Prostate gland (tissue), 2 donors: ENCODE data around the gene FBXW7. TPM values are rescaled to one million over a fixed set of nuclear protein-coding genes. Genes with fewer than 3 reads are reported as not detected.
A peak's percentile ranks its signal among the peaks of the same experiment; 100 is the strongest.

ENCODE experiments used
- DNase-seq: peaks from one replicate; pipeline ENCODE4 v3.0.0-alpha.2; 2019; ENCODE audit warnings: low spot score
- H3K27ac ChIP-seq, 2 donors: fragments of 200-600 bp; sonication (generic); 2 replicates each; pipeline ENCODE4 v1.5.1; 2017 to 2019
- H3K27me3 ChIP-seq: fragments of 200-600 bp; sonication (generic); replicated peaks from 2 replicates; pipeline ENCODE4 v1.5.1; 2019; ENCODE audit not compliant: insufficient read depth
- H3K36me3 ChIP-seq, 2 donors: fragments of 200-600 bp; sonication (generic); 1 replicate in 1 of 2; 2 replicates in 1 of 2; pipeline versions ENCODE4 v1.5.1 to v1.8.1; 2017 to 2019
- H3K4me1 ChIP-seq: fragments of 200-600 bp; sonication (generic); replicated peaks from 2 replicates; pipeline ENCODE4 v1.5.1; 2019
- H3K4me3 ChIP-seq, 2 donors: fragments of 200-600 bp; sonication (generic); 2 replicates each; pipeline ENCODE4 v1.5.1; 2017 to 2019
- H3K9me3 ChIP-seq: fragments of 200-600 bp; sonication (generic); 2 replicates; pipeline ENCODE4 v1.5.1; 2017
- CTCF ChIP-seq, 4 experiments: fragments of 200-600 bp in 2 of 4; fragments of 450-650 bp in 2 of 4; sonication (generic) in 2 of 4; IDR thresholded peaks; 1 replicate in 3 of 4; 2 replicates in 1 of 4; pipeline ENCODE4 v1.5.1; 2016 to 2019; ENCODE audit warnings: antibody characterized with exemption in 4 of 4, mild to moderate bottlenecking in 2 of 4, moderate library complexity in 2 of 4
- POLR2A ChIP-seq: fragments of 450-650 bp; IDR thresholded peaks from one replicate; pipeline ENCODE4 v1.6.1; 2016; ENCODE audit warnings: antibody characterized with exemption, mild to moderate bottlenecking
- POLR2AphosphoS5 ChIP-seq: sonication (generic); formaldehyde crosslinking; IDR thresholded peaks from one replicate; pipeline ENCODE4 v1.6.1; 2017; ENCODE audit warnings: antibody characterized with exemption
- WGBS: methylation state at CpG from one replicate; pipeline ENCODE4 v1.1.5; 2018; 5-methylcytosine and 5-hydroxymethylcytosine counted together
- intact Hi-C: fragments of 100-400 bp; cut with DNase I; formaldehyde crosslinking; loops from one replicate; pipeline ENCODE4 v1.14.2; 2022
- total RNA-seq, 2 donors: library from RNA; depleted of rRNA; stranded (reverse); fragments of >200 nt; gene quantifications; one replicate each; pipeline ENCODE4 v1.1.0, GENCODE V29; 2016

Gene FBXW7
- total RNA-seq, 2 donors from 2014 or later, result 21.8 to 24.9 TPM

- intact Hi-C loops, result no loop called here
- no peak for DNase-seq
- Histone ChIP-seq H3K36me3 (no peaks in the 10 kb centered on the region), H3K4me3 (no peak overlapping the region), H3K27me3 (no peaks in the 10 kb centered on the region), H3K27ac (no peak overlapping the region), H3K4me1 (no peaks in the 10 kb centered on the region), H3K9me3 (no peaks in the 10 kb centered on the region)
- WGBS, result 83% methylated on average over 3 of the region's 3 CpGs
- no peak for TF ChIP-seq CTCF (IDR thresholded peaks at IDR 0.05)
- no peak for TF ChIP-seq POLR2AphosphoS5
- no peak for TF ChIP-seq POLR2A
Observed at GRCh38 chr4:152380185-152380584, 155.7 kb downstream of the FBXW7 start.

- no peaks in the 10 kb centered on the region for H3K9me3 ChIP-seq
- H3K27ac ChIP-seq, result no peak overlapping the region
- no peak for TF ChIP-seq POLR2AphosphoS5
- TF ChIP-seq CTCF (IDR thresholded peaks at IDR 0.05), result no peak
- TF ChIP-seq POLR2A, result no peak
- H3K4me3 ChIP-seq, result no peak overlapping the region
- H3K36me3 ChIP-seq, result no peaks in the 10 kb centered on the region
- 87% methylated on average over 3 of the region's 3 CpGs for WGBS
- H3K27me3 ChIP-seq, result no peaks in the 10 kb centered on the region
- H3K4me1 ChIP-seq, result no peaks in the 10 kb centered on the region
- intact Hi-C loops, result no loop called here
- DNase-seq, result no peak
Observed at GRCh38 chr4:152374606-152375285, 161.1 kb downstream of the FBXW7 start.

DNA sequence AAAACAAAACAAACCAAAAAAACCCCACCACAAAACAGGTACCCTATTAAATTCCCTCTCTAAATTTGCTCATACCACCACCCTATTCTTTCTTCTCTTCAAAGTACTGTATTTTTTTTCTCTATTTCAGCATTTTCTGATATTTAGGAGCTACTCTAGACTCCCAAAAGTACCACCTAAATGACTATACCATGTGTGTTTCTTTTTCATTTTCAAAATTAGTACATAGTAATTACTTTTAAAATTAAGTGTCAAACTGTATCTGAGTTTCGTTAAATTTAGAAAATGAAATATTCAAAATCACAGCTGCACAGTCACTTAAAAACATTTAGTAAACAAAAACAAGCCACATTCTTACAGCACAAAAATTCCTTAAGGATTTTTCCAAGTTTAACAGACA is 161.7 kb downstream of the FBXW7 start:
- 98% methylated on average over 1 of the region's 1 CpG for WGBS
- Histone ChIP-seq H3K27me3 (no peaks in the 10 kb centered on the region), H3K4me3 (no peak overlapping the region), H3K27ac (no peak overlapping the region), H3K36me3 (no peaks in the 10 kb centered on the region), H3K9me3 (no peaks in the 10 kb centered on the region), H3K4me1 (no peaks in the 10 kb centered on the region)
- intact Hi-C loops, result no loop called here
- TF ChIP-seq POLR2AphosphoS5, result no peak
- no peak for DNase-seq

DNA sequence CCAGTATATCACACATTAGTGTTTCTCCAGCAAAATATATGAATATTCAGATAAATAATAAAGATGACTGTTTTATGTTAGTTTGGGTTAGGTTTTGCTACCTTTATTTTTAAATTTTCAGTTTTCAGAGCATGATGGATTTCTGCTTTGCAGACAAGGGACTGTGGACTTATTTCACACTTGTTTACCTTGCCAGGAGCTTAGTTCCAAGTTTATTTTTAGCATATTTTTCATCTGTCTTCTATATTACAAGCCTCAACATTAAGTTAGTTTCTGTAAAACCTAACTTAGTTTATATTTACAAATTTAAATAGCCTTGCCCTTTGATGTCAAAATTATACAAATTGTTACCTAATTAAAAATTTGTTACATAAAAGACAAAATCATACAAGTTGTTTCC is 163.4 kb downstream of the FBXW7 start:
- intact Hi-C loops, result no loop called here
- Histone ChIP-seq H3K4me3 (no peak overlapping the region), H3K27ac (no peak overlapping the region), H3K36me3 (no peaks in the 10 kb centered on the region), H3K4me1 (no peaks in the 10 kb centered on the region), H3K9me3 (no peaks in the 10 kb centered on the region), H3K27me3 (no peaks in the 10 kb centered on the region)
- DNase-seq, result no peak
- no peak for TF ChIP-seq CTCF (IDR thresholded peaks at IDR 0.05)
- TF ChIP-seq POLR2A, result no peak
- no peak for TF ChIP-seq POLR2AphosphoS5

DNA sequence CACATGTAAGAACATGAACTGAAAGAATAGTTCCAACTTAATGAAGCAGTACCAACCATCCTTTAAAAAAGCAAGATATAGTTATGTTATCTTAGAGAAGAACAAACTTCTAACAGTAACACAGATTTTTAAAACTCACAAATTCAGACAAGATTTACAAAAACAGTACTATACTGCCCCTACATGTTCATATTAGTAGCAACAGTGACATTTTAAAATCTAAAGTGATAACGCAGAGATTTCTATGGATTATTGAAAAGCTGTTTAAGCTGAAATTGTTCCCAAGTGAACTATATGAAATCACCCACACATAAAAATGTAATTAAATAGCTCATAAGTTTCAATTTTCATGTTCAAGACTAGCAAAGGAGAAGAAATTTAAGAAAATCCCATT is 166.0 kb downstream of the FBXW7 start:
- TF ChIP-seq POLR2A (no peak), POLR2AphosphoS5 (no peak), CTCF (IDR thresholded peaks at IDR 0.05) (peak in 2 of 4 experiments; percentile 21 to 37)
- Histone ChIP-seq H3K4me1 (no peaks in the 10 kb centered on the region), H3K27ac (no peak overlapping the region), H3K4me3 (no peak overlapping the region), H3K27me3 (no peaks in the 10 kb centered on the region), H3K36me3 (no peaks in the 10 kb centered on the region), H3K9me3 (no peaks in the 10 kb centered on the region)
- intact Hi-C loops, result no loop called here
- no peak for DNase-seq
- WGBS, result 33% methylated on average over 1 of the region's 1 CpG
